Lower leg skin (tissue), 4 donors: ENCODE data around the gene SRRM4. TPM values are rescaled to one million over a fixed set of nuclear protein-coding genes. Genes with fewer than 3 reads are reported as not detected.

Experiments
- DNase-seq, 2 donors: peaks; one replicate each; pipeline ENCODE4 v3.0.0-alpha.2; 2019; ENCODE audit warnings: low spot score in 2 of 2
- H3K4me3 ChIP-seq: fragments of 200-600 bp; sonication (generic); 2 replicates; pipeline ENCODE4 v1.5.1; 2017; ENCODE audit warnings: mild to moderate bottlenecking, low read depth; ENCODE audit not compliant: poor library complexity, severe bottlenecking
- POLR2A ChIP-seq, 2 donors: fragments of 450-650 bp; IDR thresholded peaks; one replicate each; pipeline ENCODE4 v1.6.1; 2016 to 2017; ENCODE audit warnings: antibody characterized with exemption in 2 of 2, mild to moderate bottlenecking in 1 of 2, moderate library complexity in 1 of 2
- WGBS, 2 donors: methylation state at CpG; one replicate each; pipeline ENCODE4 v1.1.5; 2018; 5-methylcytosine and 5-hydroxymethylcytosine counted together
- intact Hi-C: fragments of 100-400 bp; cut with DNase I; formaldehyde crosslinking; loops from one replicate; pipeline ENCODE4 v1.15.0; 2023; ENCODE audit warnings: low total_unique reads
- total RNA-seq, 4 donors: library from RNA; depleted of rRNA; stranded (reverse); fragments of >200 nt; gene quantifications; one replicate each; pipeline ENCODE4 v1.1.0, GENCODE V29; 2016
- TF ChIP-seq, protein P1 (sequence below), 3 donors: fragments of 450-650 bp; IDR thresholded peaks; one replicate each; pipeline ENCODE4 v1.5.1; 2016; ENCODE audit warnings: antibody characterized with exemption in 3 of 3, mild to moderate bottlenecking in 3 of 3, moderate library complexity in 2 of 3

The SRRM4 gene
- total RNA-seq, 4 donors from 2014 or later: 0.03 TPM; not detected in 3

DNA sequence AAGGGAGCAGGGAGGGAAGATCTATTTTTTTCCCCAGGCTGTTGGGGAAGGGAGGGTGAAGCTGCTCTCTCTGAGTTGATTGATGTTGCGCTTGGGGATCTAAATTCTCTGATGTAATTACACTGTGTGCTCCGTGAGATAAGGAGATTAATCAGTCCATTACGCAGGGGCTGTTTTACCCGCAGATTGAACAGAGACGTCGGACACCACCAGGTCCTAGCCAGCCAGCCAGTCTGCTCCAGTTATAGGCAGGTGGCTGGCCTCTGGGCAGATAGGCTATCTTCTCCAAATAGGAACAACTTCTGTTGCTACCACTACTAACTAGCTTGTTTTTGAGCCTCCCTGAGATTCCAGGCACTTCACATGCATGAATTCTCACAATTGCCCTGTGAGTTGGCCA lies 91.1 kb downstream of the SRRM4 start:
- DNase-seq: no peak
- intact Hi-C loops: no loop called here
- TF ChIP-seq POLR2A (IDR thresholded peaks at IDR 0.05): no peak
- TF ChIP-seq, protein P1, sequence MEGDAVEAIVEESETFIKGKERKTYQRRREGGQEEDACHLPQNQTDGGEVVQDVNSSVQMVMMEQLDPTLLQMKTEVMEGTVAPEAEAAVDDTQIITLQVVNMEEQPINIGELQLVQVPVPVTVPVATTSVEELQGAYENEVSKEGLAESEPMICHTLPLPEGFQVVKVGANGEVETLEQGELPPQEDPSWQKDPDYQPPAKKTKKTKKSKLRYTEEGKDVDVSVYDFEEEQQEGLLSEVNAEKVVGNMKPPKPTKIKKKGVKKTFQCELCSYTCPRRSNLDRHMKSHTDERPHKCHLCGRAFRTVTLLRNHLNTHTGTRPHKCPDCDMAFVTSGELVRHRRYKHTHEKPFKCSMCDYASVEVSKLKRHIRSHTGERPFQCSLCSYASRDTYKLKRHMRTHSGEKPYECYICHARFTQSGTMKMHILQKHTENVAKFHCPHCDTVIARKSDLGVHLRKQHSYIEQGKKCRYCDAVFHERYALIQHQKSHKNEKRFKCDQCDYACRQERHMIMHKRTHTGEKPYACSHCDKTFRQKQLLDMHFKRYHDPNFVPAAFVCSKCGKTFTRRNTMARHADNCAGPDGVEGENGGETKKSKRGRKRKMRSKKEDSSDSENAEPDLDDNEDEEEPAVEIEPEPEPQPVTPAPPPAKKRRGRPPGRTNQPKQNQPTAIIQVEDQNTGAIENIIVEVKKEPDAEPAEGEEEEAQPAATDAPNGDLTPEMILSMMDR (IDR thresholded peaks at IDR 0.05): no peak
- 32 to 45% methylated on average over 6 of the region's 6 CpGs for WGBS, 2 donors
- no peak overlapping the region for H3K4me3 ChIP-seq

DNA sequence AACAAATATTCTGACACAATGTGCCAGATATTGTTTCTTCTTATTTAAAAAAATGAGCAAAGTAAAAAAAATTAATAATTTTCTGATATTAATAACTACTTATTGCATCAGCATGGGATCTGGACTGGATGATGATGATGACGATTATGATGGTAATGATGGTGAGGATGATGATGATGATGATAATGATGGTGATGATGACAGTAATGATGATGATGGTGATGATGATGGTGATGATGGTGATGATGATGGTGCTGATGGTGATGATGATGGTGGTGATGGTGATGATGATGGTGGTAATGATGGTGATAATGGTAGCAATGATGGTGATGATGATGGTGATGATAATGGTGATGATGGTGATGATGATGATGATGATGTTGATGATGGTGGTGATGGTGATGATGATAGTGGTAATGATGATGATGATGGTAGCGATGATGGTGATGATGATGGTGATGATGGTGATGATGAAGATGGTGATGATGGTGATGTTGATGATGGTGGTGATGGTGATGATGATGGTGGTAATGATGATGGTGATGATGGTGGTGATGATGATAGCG lies 94.0 kb downstream of the SRRM4 start:
- WGBS, 2 donors: 45 to 90% methylated on average over 3 of the region's 3 CpGs
- intact Hi-C loops: no loop called here

DNA sequence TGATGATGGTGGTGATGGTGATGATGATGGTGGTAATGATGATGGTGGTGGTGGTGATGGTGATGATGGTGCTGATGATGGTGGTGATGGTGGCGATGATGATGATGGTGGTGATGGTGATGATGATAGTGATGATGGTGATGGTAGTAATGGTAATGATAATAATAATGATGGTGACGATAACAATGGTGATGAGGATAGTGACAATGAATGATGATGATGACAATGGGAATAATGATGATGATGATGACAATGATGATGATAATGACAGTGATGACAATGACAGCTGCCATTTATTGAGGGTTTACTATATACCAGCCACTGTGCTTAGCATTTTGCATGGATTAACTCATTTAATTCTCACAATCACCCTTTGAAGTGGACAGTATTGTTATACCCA lies 94.6 kb downstream of the SRRM4 start:
- intact Hi-C loops: no loop called here
- no peak for TF ChIP-seq POLR2A (IDR thresholded peaks at IDR 0.05)
- no peak overlapping the region for H3K4me3 ChIP-seq
- peak in 1 of 2 donors; percentile 10 for DNase-seq
- WGBS, 2 donors: 92 to 98% methylated on average over 2 of the region's 2 CpGs

More for the DNA sequence above, 94.0 kb downstream of the SRRM4 start:
- TF ChIP-seq POLR2A (IDR thresholded peaks at IDR 0.05): no peak
- TF ChIP-seq, protein P1 (IDR thresholded peaks at IDR 0.05): no peak
- DNase-seq: peak in 1 of 2 donors; percentile 1
- no peak overlapping the region for H3K4me3 ChIP-seq

DNA sequence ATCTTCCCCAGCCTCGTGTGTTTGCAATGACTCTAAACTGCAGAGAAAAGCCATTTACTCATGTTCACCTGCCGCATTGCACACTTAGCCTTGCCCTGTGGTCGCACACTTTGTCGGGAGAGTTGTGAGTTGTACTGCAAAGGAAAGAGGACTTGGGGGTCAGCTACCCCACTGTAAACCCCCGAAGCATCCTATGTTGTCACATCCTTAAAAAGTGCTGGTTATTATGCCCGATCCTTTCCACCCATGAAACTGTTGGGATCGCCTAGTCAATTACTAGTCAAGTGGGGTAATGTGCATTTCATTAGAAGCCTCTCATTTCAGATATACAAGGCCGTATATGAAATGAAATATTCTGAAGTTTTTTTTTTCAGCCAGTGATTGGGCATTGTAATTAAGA lies 98.2 kb downstream of the SRRM4 start:
- DNase-seq: no peak
- intact Hi-C loops: no loop called here
- no peak overlapping the region for H3K4me3 ChIP-seq
- no peak for TF ChIP-seq POLR2A (IDR thresholded peaks at IDR 0.05)
- TF ChIP-seq, protein P1 (IDR thresholded peaks at IDR 0.05): no peak
- 81 to 84% methylated on average over 8 of the region's 8 CpGs for WGBS, 2 donors

DNA sequence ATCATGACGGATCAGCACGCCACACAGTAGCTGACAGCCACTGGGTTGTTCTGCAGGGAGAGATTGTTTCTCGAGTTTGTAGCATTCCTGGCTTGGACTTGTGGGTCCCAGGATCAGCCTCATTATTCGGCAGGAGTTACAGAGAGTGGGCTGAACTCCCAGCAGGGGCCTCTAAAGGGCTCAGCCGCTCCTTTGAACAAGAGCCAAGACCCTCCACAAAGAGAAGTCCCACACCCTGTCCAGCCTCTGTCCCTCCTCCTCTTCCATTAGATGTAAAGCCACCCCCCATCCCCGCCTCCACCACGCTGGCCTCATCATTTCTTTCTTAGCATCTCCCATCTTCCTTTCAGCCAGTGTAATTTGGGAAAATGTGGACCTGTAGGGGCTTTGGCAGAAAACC lies 100.7 kb downstream of the SRRM4 start:
- intact Hi-C loops: no loop called here
- DNase-seq: no peak
- 48 to 54% methylated on average over 7 of the region's 7 CpGs for WGBS, 2 donors
- TF ChIP-seq POLR2A (IDR thresholded peaks at IDR 0.05): no peak
- TF ChIP-seq, protein P1 (IDR thresholded peaks at IDR 0.05): no peak
- H3K4me3 ChIP-seq: no peak overlapping the region

DNA sequence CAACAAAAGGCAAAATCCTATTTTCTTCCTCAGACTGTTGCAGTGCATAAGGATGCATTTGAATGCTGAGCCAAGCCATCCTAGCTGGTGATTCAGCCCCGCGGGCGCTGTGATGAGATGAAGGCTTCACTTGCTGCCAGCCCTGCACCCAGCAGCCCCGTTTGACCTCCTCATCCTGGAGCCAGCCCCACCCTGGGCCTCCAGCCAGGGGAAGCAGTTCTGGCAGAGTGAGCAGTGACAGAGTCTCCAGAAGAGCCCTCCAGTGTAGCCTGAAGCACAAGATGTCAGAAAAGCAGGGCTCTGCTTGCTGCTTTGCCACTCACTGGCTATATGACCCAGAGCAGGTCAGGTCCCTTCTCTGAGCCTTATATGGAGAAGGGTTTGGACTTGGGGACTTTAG lies 101.2 kb downstream of the SRRM4 start:
- TF ChIP-seq POLR2A (IDR thresholded peaks at IDR 0.05): no peak
- TF ChIP-seq, protein P1 (IDR thresholded peaks at IDR 0.05): no peak
- 26 to 31% methylated on average over 4 of the region's 4 CpGs for WGBS, 2 donors
- no peak for DNase-seq
- intact Hi-C loops: no loop called here
- H3K4me3 ChIP-seq: no peak overlapping the region
